ENCODE measurements around the gene SLC2A11.
A peak's percentile ranks its signal among the peaks of the same experiment; 100 is the strongest.

SLC2A11 gene, protein sequence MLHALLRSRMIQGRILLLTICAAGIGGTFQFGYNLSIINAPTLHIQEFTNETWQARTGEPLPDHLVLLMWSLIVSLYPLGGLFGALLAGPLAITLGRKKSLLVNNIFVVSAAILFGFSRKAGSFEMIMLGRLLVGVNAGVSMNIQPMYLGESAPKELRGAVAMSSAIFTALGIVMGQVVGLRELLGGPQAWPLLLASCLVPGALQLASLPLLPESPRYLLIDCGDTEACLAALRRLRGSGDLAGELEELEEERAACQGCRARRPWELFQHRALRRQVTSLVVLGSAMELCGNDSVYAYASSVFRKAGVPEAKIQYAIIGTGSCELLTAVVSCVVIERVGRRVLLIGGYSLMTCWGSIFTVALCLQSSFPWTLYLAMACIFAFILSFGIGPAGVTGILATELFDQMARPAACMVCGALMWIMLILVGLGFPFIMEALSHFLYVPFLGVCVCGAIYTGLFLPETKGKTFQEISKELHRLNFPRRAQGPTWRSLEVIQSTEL

DNA sequence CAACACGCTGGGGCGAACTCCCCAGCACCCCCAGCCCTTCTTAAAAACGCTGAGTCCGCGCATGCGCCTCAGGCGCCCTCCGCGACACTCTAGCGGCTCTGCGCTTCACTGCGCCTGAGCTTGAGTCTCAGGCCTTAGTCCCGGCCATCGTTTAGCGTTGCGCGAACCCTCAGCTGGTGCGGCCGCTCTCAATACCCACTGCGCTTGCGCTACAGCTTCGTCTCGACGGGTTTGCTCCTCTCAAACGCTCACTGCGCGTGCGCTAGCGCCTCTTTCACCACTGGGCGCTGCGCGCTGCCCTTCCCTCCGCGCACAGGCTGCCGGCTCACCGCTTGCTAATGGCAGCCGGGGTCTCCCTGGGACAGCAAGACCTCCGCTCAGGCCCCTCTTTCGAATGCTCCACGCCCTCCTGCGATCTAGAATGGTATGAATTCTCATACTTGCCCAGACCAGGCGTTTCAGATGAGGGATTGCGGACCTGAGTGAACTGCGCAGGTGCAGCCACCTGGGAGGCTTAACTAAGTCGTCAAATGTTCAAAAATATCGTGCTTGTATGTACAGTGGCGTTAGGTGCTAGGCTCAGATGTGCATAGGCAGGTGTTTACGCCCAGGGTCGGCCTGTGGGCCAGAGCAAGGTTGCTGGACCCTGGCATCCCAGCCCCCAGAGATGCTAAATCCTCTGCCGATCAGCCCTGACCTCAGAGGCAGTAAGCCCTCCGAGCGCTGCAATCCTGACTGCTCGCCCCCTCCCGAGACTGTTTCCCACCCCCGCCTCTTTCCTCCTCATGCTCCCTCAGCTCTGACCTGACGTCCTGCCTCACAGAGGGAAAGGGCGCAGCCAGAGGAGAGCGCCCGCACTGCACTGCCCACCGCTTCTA lies at the start of gene SLC2A11:
Gene SLC2A11, plus strand, starts transcription at position 270 of the 878 bp plus-strand sequence. Its CDS starts 125 bp downstream, at position 395.
- DNase-seq (ENCODE audit: low read depth) = peak; percentile 94

DNA sequence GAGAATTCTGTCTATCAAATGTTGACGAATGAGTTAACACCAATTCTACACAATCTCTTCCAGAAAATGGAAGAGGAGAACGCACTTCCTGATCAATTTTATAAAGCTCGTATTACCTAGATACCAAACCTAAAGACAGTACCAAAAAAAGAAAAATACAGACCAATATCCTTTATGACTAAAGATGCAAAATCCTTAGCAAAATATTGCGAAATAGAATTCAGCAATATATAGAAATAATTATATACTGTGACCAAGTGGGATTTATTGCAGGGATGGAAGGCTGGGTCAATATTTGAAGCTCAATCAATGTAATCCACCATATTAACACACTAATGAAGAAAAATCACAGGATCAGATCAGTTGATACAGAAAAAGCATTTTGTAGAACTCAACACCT lies 45.3 kb upstream of the SLC2A11 start:
- no peak for DNase-seq (ENCODE audit: low read depth)

DNA sequence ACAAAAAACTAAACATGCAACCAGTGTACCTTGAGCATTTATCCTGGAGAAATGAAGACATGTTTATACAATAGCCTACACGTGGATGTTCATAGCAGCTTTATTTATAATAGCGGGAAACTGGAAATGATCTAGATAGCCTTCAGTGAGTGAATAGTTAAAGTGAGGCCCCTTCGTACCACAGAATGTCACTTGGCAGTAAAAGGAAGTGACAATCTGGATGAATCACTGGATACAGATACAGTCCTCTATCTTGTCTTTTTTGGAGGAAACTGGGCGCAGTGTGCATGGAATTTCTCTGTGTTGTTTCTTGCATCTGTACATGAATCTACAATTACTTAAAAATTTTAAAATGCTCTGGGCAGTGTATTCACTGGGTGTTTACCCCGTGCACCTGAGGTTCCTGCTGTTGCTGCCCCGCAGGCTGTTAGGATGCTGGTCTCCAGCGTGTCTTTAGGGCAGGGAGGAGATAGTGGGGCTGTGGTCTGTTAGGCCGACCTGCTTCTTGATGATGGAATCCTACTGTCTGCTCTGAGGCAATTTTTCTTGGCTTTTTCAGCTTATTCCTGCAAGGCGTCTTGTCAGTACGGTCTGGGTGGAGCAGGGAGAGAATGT lies 42.0 kb upstream of the SLC2A11 start:
- no peak for DNase-seq (ENCODE audit: low read depth)

DNA sequence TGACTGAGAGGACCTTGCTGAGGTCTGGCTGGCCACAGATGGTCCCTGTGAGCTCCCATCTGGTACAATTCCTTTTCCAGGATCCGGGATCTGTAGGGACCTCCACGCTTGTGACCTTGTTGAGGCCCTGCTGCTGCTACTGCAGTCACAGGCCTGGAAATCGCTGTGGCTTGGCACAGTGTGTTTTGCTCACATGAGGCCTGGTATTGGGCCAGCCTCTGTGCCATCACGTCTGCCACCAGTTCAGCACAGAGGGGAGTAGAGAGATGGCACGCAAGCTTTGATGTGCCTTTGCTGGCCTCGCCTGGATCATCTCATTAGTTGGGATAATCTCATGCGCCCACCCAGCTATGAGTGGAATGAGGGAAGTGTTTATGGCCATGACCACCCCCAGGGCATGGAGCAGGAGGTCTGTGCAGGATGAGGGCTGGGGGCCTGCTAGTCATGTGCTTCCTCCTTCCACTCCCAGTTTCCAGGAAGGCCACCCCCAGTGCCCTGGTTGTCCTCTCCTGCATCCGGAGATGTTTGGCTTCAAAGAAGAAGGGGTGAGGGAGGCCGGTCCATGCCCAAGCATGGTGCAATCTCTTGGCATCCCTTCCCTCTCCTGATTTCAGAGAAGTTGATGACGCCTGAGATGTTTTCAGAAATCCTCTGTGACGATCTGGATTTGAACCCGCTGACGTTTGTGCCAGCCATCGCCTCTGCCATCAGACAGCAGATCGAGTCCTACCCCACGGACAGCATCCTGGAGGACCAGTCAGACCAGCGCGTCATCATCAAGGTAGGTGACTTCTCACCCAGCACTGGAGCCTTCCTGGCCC lies 41.3 kb upstream of the SLC2A11 start:
- no peak for DNase-seq (ENCODE audit: low read depth)

DNA sequence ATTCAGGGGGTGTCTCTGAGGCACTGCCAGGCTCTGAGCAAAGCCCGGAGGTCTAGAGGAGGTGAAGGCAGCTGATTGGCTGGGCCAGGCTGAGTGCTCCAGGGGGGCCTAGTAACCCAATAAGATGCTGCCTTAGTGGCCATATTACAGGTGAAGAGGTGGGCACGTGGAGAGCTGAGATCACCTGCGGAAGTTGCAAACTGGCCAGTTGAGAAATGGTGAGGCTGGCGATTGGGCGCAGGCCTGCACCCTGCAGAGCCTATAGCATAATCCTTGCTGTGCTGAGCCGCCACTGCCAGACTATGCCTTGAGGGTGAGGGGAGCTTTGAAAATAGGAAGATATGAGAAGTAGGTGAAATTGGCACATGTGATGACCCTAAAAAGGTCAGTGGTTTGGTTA lies 40.5 kb upstream of the SLC2A11 start:
- no peak for DNase-seq (ENCODE audit: low read depth)

DNA sequence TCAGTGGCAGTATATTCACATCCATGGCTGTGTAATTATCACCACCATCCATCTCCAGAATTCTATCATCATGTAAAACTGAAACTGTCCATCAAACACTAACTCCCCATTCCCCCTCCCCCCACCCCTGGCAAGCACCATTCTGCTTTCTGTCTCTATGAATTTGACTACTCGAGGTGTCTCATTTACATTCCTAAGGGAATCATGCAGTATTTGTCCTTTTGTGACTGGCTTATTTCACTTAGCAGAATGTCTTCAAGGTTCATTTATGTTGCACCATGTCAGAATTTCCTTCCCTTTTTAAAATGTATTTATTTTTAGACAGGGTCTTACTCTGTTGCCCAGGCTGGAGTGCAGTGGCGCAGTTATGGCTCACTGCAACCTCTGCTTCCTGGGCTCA lies 39.1 kb upstream of the SLC2A11 start:
- no peak for DNase-seq (ENCODE audit: low read depth)

DNA sequence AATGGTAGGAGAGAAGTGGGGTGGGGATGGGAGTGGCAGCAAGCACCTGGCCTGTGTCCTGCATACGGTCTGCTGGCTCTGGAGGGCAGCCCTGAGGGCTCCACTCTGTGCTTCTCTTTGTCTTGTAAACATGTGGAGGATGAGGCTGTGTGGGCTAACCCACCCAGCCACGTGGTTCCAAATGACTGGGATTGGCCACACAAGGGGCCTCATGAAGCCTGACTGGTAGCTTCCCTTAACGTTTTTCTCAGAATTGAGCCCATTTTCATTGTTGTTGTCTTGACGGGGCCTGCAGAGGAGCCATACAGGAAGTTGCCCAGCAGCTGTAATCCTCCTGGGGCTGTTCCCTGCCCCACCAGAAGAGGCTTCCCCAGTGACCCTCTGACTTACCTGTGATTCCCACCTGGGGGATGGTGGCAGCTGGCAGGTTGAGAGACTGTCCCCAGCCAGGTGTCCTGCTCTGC lies 36.9 kb upstream of the SLC2A11 start:
- DNase-seq (ENCODE audit: low read depth) = no peak

DNA sequence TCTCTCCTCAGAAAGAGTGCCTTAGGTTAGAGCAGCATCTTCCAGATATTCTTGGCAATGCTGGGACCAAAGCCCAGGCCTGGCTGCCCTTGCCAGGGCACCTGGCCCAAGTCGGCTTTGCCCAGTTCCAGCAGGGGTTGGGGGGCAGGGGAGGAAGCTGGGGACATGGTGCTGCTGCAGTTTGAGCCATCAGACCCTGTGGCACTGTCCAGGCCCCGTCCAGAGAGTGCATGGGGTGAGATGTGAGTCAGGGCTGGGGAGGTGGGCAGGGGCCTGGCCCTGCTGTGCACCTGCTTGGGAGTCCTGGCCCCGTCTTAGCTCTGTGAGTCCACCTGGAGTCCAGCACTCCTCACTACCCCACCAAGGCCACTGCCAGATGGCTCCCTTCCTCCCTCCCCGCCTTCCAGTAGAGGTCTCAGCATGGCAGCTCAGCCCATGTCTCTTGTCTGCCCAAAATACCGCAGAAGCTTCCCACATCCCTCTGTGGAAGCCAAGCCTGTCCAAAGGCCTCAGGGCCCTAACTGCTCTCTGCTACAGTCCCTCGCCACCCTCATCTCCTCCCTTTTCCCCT lies 35.5 kb upstream of the SLC2A11 start:
- DNase-seq (ENCODE audit: low read depth) = no peak

DNA sequence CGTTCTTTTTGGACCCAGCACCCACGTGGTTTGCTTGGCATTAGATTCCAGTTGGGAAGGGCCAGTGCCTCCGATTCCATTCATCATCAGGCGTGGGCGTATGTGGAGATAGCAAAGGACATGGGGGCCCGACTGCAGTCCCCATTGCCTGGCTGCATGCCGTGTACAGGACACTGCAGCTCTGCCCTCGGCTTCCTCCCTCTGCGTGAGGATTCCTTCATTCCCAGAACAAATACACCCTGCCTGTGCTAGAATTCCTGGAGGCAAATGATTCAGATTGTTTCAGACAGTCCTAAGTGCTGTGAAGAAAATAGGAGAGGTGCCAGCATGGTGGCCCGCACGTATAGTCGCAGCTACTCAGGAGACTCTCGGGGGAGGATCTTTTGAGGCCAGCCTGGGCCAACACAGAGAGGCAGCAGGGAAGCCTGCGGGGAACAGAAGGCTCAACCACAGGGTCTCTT lies 34.3 kb upstream of the SLC2A11 start:
- no peak for DNase-seq (ENCODE audit: low read depth)

DNA sequence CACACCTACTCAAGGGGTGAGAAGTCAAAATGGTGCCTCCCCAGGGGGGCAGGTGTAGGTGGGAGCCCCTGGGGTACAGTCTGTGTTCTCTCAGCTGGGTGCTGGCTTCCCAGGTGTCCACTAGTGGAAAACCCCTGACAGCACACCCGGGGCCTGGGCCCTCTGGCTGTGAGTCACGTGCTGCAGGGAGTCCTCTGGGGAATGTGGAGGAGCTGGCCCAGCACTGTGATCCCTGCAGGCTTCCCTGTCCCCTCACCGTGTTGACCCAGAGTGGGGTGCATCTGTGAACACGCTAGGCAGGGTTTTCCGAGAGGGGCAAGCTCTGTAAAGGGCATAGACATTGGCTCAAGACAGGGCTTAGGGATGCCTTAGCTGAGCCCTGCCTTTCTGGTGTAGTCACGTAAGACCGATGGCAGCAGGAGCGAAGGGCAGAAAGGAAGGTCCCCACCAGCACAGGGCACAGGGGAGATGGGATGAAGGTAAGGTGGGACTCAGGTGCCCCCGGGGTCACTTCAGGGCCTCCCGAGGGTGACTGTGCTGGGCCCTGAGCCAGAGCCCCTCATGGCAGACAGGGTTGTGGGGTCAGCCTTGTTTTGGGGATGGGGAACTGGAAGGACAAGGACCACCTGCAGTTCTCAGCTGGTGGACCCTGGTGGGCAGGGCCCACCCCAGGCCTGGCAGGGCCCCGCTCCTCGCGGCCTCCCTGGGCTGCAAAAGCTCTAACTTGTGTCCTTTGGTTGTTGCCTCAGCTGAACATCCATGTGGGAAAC lies 33.0 kb upstream of the SLC2A11 start:
- DNase-seq (ENCODE audit: low read depth) = no peak

DNA sequence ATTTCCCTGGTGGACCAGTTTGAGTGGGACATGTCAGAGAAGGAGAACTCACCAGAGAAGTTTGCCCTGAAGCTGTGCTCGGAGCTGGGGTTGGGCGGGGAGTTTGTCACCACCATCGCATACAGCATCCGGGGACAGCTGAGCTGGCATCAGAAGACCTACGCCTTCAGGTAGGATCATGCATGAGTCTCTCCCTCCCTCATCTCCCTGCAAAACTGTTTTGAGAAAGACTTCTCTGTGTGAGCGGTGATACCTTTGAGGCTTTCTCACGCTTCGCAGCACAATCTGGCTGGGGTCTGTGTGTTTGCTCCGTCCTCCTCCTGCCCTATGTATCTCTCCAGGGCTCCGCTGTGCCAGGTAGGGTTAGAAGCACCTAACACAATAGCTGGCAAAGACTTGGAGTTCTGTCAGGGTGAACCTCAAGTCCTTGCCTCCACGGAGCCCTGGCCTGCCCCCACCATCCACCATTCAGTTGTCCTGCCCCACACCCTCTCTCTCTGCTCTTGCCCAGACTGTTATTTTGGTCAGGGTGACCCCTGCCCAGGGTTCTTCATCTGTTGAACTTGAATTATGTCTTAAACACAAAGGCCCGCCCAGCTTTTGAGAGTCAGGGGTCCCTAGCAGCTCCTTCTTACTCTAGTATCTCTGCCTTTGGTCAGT lies 32.3 kb upstream of the SLC2A11 start:
- no peak for DNase-seq (ENCODE audit: low read depth)

DNA sequence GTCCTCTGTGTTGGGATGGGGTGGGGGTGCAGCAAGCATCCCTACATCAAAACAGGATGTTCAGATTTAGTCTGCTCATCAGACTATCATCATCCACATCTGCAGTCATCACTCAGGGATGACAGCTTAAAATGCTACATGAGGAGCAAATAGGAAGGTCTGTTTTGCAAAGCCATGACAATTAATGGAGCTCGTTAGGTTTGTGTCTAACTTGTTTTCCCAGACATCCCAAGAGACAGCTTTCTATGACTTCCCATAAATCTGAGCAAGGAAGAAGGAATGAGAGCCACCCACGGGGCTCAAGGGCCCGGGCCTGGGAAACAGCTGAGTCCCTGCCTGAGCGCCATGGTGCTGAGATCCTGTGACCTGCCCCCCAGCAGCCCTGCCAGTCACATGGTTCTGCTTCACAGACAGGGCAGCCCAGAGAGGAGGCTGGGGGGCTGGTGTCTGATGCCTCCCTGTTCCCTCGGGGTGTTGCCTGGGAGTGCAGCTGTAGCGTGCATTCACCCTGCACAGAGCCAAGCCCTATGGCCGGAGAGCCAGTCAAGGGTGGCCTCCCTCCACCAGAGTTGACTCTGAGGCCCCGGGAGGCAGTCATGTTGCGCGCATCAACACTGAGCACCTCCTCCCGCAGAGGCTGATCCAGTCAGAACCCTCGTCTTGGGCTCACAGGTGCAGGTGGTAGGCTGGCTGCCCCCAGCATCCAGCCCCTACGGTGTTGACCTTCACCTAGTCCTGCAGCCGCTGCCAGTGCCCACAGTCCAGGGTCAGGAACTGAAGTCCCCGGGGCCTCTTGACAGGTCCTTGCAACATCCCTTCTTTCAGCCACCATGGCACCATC lies 30.9 kb upstream of the SLC2A11 start:
- DNase-seq (ENCODE audit: low read depth) = peak; percentile 75

DNA sequence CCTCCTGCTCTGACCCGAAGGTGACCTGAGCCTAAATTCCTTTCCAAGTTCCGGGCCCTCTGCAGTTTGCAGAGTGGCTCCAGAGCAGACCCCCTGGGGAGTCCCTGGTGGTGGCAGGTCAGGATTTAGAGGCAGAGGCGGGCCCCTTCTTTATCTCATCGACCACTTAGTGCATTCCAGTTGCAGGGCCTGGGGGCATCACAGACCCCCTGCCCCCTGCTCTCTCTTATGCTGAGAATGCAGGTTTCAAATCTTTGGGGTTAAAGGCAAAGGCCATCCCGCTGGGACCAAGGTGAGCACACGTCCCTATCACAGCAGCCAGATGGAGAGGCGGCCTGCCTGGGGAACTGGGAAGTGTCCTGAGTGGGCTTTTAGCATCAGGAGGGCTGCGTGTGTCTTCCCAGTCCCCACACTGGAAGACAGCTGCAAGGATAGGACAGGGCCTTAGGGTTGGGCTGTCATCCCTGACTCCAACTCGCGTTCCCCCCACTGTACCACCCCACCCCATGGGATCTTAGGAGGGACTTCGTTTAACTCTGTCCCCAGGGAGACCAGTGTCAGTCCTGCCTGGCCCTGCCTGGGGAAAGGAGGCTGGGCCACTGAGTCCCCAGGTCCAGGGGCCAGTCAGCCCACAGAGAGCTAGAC lies 30.2 kb upstream of the SLC2A11 start:
- DNase-seq (ENCODE audit: low read depth) = no peak

DNA sequence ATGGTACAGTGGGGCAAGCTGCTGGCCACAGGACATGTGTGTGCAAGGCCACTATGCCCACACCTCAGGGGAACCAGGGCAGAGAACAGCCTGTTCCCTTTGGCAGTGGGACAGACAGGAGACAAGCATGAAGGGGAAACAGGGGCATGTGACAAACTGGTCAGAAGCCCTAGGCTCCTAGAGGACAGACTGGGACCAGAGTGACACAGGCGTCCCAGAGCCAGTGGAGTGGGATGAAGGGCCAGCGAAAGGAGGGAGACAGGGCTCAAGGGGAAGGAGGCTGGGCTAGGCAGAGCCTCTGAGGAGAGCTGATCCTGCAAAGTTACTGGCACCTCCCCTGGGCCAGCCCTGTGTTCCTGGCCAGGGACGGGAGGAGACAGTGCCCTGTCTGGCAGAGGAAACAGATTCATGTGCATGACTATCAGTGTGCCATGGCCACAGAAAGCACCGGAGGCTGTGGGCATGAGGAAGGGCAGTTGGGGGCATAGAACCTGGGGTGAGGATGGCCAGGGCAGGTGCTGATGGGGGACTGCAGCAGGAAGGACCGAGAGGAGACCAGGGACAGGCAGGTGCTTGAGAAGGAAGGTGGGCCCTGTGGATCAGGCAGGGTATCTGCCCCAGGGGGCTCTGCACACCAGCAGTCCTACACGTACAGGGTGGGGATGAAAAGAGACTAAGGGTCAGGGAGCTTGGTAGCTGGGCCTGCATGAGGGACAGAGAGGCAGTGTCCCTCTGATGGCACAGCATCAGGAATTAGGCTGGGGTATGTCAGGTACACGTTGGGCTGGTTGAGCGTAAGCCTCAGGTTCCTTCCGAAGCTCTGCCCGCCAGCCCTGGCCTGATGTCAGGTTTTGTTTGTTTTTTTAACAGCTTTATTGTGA lies 28.6 kb upstream of the SLC2A11 start:
- DNase-seq (ENCODE audit: low read depth) = no peak

DNA sequence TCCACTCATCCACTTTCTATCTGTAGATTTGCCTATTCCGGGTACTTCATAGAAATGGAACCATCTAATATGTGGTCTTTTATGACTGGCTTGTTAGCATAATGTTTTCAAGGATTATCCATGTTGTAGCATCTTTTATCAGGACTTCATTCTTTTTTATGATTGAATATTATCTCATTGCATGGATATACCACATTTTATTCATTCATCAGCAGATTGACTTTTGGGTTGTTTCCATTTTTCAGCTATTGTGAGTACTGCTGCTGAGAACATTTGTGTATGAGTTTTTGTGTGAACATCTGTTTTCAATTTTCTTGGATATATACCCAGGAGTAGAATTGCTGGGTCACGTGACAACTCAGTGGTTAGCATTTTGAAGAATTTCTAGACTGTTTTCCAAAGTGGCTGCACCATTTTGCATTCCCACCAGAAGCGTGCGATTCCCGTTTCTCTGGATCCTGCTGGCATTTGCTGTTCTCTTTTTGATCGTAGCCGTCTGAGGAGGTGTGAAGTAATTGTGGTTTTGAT lies 27.8 kb upstream of the SLC2A11 start:
- peak; percentile 91 for DNase-seq (ENCODE audit: low read depth)

DNA sequence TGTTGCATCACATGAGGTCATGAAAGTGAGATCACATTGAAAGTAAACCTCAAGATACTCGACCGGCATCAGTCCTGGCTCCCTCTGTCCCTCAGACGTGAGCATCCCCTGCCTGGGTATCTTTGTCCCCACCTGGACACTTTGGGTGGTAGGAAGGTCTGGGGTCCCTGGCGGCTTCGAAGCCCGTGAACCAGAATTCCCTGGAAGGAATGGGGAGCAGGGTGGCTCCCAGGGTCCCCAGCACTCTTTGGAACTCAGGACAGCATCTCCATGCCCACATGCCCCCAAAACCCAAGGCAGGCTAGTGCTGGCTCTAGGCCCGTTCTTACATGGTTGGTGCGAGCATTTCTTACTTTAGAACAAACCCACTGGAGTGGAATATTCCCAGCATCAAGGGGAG lies 26.4 kb upstream of the SLC2A11 start:
- no peak for DNase-seq (ENCODE audit: low read depth)

DNA sequence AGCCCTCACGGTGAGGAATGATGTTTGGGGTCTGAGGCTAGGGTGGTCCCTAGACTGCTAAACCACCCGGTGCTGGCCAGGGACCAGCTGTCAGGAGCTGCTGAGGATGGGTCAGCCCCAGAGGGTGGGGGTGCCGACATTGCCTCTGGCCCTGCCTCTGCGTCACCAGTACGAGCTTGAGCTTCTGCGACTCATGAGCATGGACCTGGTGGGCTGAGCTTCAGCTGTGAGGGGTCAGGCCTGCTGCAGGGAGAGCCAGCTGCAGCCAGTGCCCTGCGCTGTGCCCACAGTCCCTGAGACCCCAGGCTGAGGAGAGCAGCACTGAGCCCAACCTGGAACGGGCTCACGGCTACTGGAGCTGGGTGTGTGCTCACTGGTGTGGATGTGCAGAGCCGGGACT lies 25.9 kb upstream of the SLC2A11 start:
- DNase-seq (ENCODE audit: low read depth) = no peak

Measured in stromal cell of bone marrow (primary cell).